ENCODE data around the gene KCNMB4. TPM values are rescaled to one million over a fixed set of nuclear protein-coding genes. Genes with fewer than 3 reads are reported as not detected.

The KCNMB4 gene, protein sequence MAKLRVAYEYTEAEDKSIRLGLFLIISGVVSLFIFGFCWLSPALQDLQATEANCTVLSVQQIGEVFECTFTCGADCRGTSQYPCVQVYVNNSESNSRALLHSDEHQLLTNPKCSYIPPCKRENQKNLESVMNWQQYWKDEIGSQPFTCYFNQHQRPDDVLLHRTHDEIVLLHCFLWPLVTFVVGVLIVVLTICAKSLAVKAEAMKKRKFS
- 0.13 TPM in 2 replicates for polyA plus RNA-seq (2011; rRNA removed)
- 0.04 and 0.05 TPM in 2 replicates for polyA plus RNA-seq (2012; cell fraction: cytosol; rRNA removed)
- polyA plus RNA-seq (2012; cell fraction: nucleus; rRNA removed): 0.02 and 0.06 TPM in 2 replicates
- polyA plus RNA-seq (2017; fragmentation: RNase III; extraction: RNeasy Plus Mini Kit Qiagen cat#74134 plus additional on column Dnase treatment): 0.04 to 0.08 TPM (median 0.08 TPM) in 3 replicates
- 0.08 and 0.10 TPM in 2 replicates for polyA minus RNA-seq (2011; rRNA and poly(A)+ RNA removed)

DNA sequence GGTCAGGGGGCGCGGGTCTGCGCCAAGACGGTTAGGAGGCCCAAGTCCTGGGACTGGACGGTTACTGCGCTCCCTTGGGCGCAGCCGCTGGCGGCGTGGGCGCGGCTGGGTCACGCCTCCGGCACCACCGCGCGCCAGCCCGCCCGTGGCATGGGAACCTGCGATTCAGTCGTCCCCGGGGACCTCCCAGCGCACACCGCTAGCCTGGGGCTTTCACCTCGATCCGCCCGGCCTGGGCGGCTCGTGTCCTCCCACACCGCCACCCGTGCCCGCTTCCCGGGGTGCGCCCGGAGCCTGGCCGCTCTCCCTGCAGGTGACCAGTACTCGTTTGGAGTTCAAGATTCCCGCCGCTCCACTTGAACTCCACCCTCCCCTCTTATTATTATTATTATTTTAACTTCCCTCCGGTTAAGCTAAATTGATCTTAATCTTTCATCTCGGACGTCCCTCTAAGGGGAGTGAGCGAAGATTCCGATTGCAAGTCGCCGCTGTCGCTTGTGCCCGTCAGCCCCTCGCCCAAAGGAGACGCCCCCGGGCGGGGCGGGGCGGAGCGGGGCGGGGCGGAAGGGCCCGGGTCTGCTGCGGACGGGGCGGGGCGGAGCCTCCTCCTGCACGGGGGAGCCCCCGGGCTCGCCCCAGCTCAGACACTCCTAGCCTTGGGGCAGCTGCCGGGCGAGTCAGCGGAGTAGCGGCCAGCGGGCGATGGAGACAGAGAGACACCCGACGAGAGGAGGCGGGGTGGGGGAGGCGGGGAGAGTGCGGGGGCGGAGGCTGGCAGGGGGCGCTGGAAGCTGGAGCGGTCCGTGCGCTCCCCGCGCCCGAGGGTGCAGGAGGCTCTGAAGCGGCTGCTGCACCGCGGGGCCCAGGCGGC, at the start of gene KCNMB4:
Gene KCNMB4, plus strand, starts transcription at position 643 of the 871 bp plus-strand sequence. CDS start 445 bp downstream, outside the sequence.
- H3K4me2 ChIP-seq: peak within 1 kb of the TSS; percentile 100
- TF ChIP-seq, protein P1, sequence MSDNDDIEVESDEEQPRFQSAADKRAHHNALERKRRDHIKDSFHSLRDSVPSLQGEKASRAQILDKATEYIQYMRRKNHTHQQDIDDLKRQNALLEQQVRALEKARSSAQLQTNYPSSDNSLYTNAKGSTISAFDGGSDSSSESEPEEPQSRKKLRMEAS (IDR thresholded peaks at IDR 0.05): peak; percentile 47; the same call in 1 of the 2 replicates
- TF ChIP-seq, protein P2, sequence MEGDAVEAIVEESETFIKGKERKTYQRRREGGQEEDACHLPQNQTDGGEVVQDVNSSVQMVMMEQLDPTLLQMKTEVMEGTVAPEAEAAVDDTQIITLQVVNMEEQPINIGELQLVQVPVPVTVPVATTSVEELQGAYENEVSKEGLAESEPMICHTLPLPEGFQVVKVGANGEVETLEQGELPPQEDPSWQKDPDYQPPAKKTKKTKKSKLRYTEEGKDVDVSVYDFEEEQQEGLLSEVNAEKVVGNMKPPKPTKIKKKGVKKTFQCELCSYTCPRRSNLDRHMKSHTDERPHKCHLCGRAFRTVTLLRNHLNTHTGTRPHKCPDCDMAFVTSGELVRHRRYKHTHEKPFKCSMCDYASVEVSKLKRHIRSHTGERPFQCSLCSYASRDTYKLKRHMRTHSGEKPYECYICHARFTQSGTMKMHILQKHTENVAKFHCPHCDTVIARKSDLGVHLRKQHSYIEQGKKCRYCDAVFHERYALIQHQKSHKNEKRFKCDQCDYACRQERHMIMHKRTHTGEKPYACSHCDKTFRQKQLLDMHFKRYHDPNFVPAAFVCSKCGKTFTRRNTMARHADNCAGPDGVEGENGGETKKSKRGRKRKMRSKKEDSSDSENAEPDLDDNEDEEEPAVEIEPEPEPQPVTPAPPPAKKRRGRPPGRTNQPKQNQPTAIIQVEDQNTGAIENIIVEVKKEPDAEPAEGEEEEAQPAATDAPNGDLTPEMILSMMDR (IDR thresholded peaks at IDR 0.05): no peak
- TF ChIP-seq, protein P3, sequence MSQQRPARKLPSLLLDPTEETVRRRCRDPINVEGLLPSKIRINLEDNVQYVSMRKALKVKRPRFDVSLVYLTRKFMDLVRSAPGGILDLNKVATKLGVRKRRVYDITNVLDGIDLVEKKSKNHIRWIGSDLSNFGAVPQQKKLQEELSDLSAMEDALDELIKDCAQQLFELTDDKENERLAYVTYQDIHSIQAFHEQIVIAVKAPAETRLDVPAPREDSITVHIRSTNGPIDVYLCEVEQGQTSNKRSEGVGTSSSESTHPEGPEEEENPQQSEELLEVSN (IDR thresholded peaks at IDR 0.05; ENCODE audit: borderline replicate concordance, low read depth): peak; percentile 51; the same call in 1 of the 2 replicates
- 0 out of 2 replicates have a peak, but pooled peaks have one; percentile 25 for TF ChIP-seq TFCP2L1 (CRISPR knock-in tag; IDR thresholded peaks at IDR 0.05)
- TF ChIP-seq ZC3H11A (IDR thresholded peaks at IDR 0.05): no peak
- peaks cover 12% of the 10 kb centered on the region; the same call in 2 of the 3 replicates for H3K4me1 ChIP-seq
- peak; percentile 40 to 53 for DNase-seq (ENCODE audit: low read depth in 1 of 2, low spot score in 1 of 2)
- WGBS (ENCODE audit: missing lambda C conversion rate): under 1% methylated on average over 33 of the region's 88 CpGs
- peak within 1 kb of the TSS in 1 of 2 experiments; percentile 69; a peak in 3 of 6 replicates for H3K27ac ChIP-seq
- peak within 1 kb of the TSS; percentile 79 for H3K4me3 ChIP-seq
- FAIRE-seq: no peak
- no peaks in the 10 kb centered on the region for H3K9me3 ChIP-seq
- ChIA-PET POLR2A (interaction anchor here (1.1 kb wide), 1 partner anchor 8 kb away, joined by 3 read pairs; no protein-coding TSS in a partner anchor), CTCF (interaction anchor here (0.6 to 1.7 kb wide), 2 partner anchors 27 to 465 kb away, joined by 3 to 5 read pairs; no protein-coding TSS in a partner anchor)
- peak; percentile 79 to 90 for ATAC-seq

DNA sequence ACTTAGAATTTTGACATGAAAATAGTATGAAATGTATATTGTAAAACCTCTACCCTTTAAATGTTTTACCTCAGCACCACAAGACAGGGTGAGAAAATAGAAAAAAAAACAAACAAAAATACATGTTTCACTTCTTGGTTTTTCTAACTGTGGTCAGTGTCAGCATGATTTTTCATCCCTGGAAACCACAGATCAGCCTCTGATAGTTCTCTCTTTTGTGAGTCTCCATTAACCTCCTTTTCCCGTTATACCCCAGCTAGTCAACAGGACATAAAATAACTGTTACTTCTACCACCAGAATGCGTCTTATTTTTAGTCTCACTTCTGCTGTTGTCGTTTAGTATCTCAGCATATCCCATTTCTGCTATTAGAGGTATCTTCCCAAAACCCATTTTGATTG, 48.3 kb upstream of the KCNMB4 start:
- ChIA-PET CTCF (no interaction called here), POLR2A (no interaction called here)
- TF ChIP-seq NPAS2 (CRISPR knock-in tag; IDR thresholded peaks at IDR 0.05; ENCODE audit: borderline replicate concordance): no peak
- no peak for TF ChIP-seq FOSL2 (IDR thresholded peaks at IDR 0.05)
- TF ChIP-seq FOSL2 (CRISPR knock-in tag; IDR thresholded peaks at IDR 0.05): no peak
- no peak for TF ChIP-seq CBX2 (IDR thresholded peaks at IDR 0.05; ENCODE audit: borderline replicate concordance, low read depth)
- TF ChIP-seq MAFK (IDR thresholded peaks at IDR 0.05; ENCODE audit: partially characterized antibody): no peak
- TF ChIP-seq JUN (IDR thresholded peaks at IDR 0.05): no peak
- TF ChIP-seq, protein P4, sequence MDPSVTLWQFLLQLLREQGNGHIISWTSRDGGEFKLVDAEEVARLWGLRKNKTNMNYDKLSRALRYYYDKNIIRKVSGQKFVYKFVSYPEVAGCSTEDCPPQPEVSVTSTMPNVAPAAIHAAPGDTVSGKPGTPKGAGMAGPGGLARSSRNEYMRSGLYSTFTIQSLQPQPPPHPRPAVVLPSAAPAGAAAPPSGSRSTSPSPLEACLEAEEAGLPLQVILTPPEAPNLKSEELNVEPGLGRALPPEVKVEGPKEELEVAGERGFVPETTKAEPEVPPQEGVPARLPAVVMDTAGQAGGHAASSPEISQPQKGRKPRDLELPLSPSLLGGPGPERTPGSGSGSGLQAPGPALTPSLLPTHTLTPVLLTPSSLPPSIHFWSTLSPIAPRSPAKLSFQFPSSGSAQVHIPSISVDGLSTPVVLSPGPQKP (IDR thresholded peaks at IDR 0.05; ENCODE audit: low read depth, low read length): no peak
- TF ChIP-seq, protein P2 (IDR thresholded peaks at IDR 0.05): no peak
- no peak for TF ChIP-seq ZC3H11A (IDR thresholded peaks at IDR 0.05)
- no peak for TF ChIP-seq PHF8 (IDR thresholded peaks at IDR 0.05; ENCODE audit: borderline replicate concordance, low read depth)
- TF ChIP-seq POLR2AphosphoS2 (conservative IDR thresholded peaks at IDR 0.05; ENCODE audit: low read length): no peak
- TF ChIP-seq EHF (CRISPR knock-in tag; IDR thresholded peaks at IDR 0.05): no peak
- TF ChIP-seq GATA3 (IDR thresholded peaks at IDR 0.05; ENCODE audit: borderline replicate concordance): no peak
- TF ChIP-seq BHLHE40 (IDR thresholded peaks at IDR 0.05; ENCODE audit: low read depth, low read length): no peak
- TF ChIP-seq RARB (CRISPR knock-in tag; IDR thresholded peaks at IDR 0.05): no peak
- no peak for TF ChIP-seq HEYL (CRISPR knock-in tag; IDR thresholded peaks at IDR 0.05)
- DNase-seq (ENCODE audit: low read depth in 1 of 2, low spot score in 1 of 2) (no peak), FAIRE-seq (no peak), ATAC-seq (no peak)
- Histone ChIP-seq H3K27ac (no peak overlapping the region), H3K4me3 (no peak overlapping the region), H3K4me1 (no peaks in the 10 kb centered on the region), H3K9me3 (no peaks in the 10 kb centered on the region), H3K4me2 (no peak overlapping the region)
- WGBS (ENCODE audit: missing lambda C conversion rate): 91% methylated on average over 3 of the region's 3 CpGs
